Brain microvascular endothelial cell (primary cell): ENCODE data around the gene DIP2B.

Source experiments
- DNase-seq: peaks from one replicate; pipeline ENCODE4 v3.0.0-alpha.2; 2020
- H3K27ac ChIP-seq: fragments of 250-450 bp; sonication (Bioruptor Pico); 2 replicates; pipeline ENCODE4 v1.5.1; 2020; ENCODE audit warnings: mild to moderate bottlenecking, moderate library complexity
- H3K27me3 ChIP-seq: fragments of 250-450 bp; sonication (Bioruptor Pico); replicated peaks from 2 replicates; pipeline ENCODE4 v1.5.1; 2020; ENCODE audit warnings: mild to moderate bottlenecking
- H3K36me3 ChIP-seq: fragments of 250-450 bp; sonication (Bioruptor Pico); replicated peaks from 2 replicates; pipeline ENCODE4 v1.5.1; 2020; ENCODE audit warnings: mild to moderate bottlenecking
- H3K4me3 ChIP-seq: 2 replicates; pipeline ENCODE4 v1.5.1; 2011; ENCODE audit warnings: low read depth, mild to moderate bottlenecking, control low read depth, low read length, moderate library complexity
- in situ Hi-C: cut with HindIII; loops from 2 replicates; pipeline ENCODE4 v1.10.0; 2017; ENCODE audit warnings: low sequenced_read_pairs, low pct_ligation_motif_present
- TF ChIP-seq, protein P1 (sequence below): IDR thresholded peaks from 2 replicates; pipeline ENCODE4 v1.5.1; 2011; ENCODE audit warnings: low read depth, mild to moderate bottlenecking, moderate library complexity, low read length, control low read depth, inconsistent platforms; ENCODE audit errors: missing control alignments

Gene DIP2B

DNA sequence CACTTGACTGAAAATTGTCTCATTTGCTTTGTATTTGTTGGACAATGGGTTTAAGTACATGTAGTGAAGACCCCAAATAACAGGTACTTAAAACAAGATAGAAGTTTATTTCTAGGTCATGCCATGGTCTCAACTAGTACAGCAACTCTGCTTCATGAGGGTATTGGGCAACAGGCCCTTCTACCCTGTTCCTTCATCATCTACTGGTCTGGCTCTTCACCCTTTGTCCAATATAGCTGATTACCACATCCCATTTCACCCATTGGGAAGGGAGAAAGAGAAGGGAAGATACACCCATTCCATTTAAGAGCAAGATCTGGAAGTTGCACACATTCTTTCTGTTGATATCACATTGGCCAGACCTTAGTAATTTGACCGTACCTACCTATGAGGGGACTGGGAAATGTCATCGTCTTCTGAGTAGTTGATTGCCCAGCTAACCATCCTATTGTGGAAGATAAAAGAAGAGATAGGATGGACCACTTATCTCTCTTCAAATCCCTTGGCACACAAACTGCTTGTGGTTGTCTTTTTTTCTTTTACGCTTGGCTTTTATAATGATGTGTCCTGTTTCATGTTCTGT lies 104.6 kb downstream of the DIP2B start:
- H3K27me3 ChIP-seq, result no peaks in the 10 kb centered on the region
- no peak for DNase-seq
- H3K4me3 ChIP-seq, result no peak overlapping the region
- no peaks in the 10 kb centered on the region for H3K36me3 ChIP-seq
- H3K27ac ChIP-seq, result no peak overlapping the region
- in situ Hi-C loops, result no loop called here
- TF ChIP-seq, protein P1, sequence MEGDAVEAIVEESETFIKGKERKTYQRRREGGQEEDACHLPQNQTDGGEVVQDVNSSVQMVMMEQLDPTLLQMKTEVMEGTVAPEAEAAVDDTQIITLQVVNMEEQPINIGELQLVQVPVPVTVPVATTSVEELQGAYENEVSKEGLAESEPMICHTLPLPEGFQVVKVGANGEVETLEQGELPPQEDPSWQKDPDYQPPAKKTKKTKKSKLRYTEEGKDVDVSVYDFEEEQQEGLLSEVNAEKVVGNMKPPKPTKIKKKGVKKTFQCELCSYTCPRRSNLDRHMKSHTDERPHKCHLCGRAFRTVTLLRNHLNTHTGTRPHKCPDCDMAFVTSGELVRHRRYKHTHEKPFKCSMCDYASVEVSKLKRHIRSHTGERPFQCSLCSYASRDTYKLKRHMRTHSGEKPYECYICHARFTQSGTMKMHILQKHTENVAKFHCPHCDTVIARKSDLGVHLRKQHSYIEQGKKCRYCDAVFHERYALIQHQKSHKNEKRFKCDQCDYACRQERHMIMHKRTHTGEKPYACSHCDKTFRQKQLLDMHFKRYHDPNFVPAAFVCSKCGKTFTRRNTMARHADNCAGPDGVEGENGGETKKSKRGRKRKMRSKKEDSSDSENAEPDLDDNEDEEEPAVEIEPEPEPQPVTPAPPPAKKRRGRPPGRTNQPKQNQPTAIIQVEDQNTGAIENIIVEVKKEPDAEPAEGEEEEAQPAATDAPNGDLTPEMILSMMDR, result no peak

DNA sequence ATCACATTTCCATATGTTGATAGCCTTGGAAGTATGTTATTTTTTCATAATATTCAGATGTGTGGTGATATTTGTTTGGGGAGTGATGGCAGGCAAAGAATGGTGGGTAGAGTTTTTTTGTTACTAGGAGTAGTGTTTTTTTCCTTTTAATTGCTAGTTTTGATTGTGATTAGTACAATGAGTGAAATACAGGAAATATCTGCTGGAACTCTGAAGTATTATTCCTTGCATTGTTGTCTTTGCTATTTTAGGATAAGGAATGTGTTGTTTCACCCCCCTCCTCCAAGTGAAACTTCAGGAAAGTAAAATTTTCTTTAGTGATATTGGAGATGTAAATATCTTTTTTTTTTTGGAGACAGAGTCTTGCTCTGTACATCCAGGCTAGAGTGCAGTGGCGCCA lies 105.4 kb downstream of the DIP2B start:
- no peaks in the 10 kb centered on the region for H3K36me3 ChIP-seq
- no peaks in the 10 kb centered on the region for H3K27me3 ChIP-seq
- H3K4me3 ChIP-seq, result no peak overlapping the region
- TF ChIP-seq, protein P1, result no peak
- no peak for DNase-seq
- H3K27ac ChIP-seq, result no peak overlapping the region
- in situ Hi-C loops, result no loop called here

DNA sequence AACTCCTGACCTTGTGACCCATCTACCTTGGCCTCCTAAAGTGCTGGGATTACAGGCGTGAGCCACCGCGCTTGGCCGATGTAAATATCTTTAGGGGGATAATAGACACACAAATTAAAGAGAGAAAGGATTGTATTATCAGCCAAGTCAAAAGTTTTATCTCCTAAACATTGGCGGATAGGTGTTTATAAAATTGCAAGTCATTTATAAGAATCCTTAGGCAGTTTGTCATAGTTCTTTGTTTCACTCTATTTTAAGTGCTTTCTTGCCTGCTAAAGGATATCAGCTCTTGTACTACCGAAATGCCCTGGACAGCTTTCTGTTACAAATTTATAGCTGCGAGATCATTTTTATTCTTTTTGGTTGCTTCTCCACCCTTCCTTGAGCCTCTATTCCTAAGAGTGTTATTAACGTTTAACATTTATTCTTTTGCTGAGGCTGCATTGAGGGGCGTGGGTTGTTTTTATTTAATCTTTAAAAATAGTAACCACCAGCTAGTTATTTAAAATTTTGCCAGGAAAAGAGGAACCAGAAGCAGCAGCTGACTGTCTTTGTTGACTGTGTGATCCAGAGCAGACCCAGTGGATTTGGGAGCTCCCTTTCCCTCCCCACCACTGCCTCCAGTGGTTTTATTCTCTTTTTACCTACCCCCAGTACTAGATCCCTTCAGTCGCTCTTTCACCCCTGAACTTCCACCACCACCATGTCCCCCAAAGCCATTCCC lies 106.4 kb downstream of the DIP2B start:
- no peaks in the 10 kb centered on the region for H3K27me3 ChIP-seq
- TF ChIP-seq, protein P1, result no peak
- in situ Hi-C loops, result no loop called here
- H3K4me3 ChIP-seq, result no peak overlapping the region
- no peak overlapping the region for H3K27ac ChIP-seq
- no peak for DNase-seq
- H3K36me3 ChIP-seq, result no peaks in the 10 kb centered on the region

DNA sequence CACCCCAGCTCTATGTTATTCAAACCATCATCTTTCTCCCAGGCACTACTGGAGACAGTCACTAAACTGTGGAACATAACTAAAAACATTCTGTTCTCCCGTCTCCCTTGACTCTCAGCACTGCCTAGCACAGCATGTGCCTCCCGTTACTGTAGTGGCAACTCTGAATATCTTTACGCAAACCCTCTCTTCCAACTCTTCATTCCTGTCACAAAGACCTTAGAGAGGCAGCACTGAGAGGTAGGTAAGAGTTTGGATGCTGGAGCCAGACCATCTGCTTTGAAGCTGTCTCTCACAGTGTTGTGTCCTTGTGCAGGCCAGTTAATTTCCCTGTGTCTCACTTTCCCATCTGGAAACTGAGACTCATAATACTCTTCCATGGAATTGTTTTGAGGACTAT lies 108.1 kb downstream of the DIP2B start:
- Histone ChIP-seq H3K27ac (no peak overlapping the region), H3K36me3 (no peaks in the 10 kb centered on the region), H3K4me3 (no peak overlapping the region), H3K27me3 (no peaks in the 10 kb centered on the region)
- DNase-seq, result no peak
- in situ Hi-C loops, result no loop called here
- TF ChIP-seq, protein P1, result no peak

DNA sequence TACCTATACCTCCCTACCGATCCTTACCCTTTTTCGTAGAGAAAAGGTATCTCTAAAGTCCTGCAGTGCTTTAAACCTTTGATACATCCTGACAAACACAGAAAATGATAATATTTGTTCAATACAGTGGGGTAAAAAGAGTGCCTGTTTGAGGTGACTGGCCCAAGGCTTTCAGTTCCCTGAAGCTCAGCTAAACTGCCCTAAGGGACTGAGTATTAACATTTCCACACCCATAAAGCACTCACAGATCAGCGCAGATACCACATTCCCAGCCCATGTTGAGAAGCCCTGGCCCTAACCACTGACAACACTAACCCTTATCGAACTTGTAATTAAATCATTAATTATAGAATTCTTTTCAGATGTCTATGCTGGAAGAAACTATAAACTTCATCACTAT lies 108.7 kb downstream of the DIP2B start:
- no peaks in the 10 kb centered on the region for H3K27me3 ChIP-seq
- TF ChIP-seq, protein P1, result no peak
- H3K36me3 ChIP-seq, result no peaks in the 10 kb centered on the region
- in situ Hi-C loops, result no loop called here
- H3K4me3 ChIP-seq, result no peak overlapping the region
- no peak for DNase-seq
- peak overlapping the region; percentile 45 for H3K27ac ChIP-seq

DNA sequence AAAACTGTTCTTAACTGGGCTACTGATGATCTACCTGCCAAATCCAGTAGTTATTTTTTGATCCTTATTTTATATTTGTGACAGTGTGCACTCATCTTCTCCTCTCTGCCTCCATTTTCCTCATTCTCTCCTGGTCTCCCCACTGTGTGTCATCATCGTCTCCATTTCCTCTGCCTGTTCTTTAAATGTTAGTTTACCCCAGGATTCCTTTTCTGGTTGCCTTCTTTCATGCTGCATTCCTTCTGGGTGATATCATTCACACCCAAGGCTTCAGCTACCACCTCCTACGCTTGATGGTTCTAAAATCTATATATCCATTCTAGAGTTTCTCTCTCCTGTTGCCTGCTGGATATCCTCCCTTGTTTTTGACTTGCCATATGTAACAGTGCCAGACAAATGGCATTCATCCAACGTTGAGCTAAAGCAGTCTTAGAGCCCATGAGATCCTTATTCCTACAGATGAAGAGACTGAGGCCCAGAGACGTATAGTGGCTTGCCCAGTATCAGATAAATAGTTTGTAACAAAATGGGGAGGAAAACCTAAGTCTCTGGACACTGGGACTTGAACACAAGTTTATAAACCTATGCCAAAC lies 109.5 kb downstream of the DIP2B start:
- H3K36me3 ChIP-seq, result no peaks in the 10 kb centered on the region
- TF ChIP-seq, protein P1, result no peak
- no peak overlapping the region for H3K4me3 ChIP-seq
- H3K27me3 ChIP-seq, result no peaks in the 10 kb centered on the region
- H3K27ac ChIP-seq, result peak overlapping the region; percentile 45
- peak; percentile 82 for DNase-seq
- in situ Hi-C loops, result no loop called here
